Inflammatory macrophage treated with lipopolysaccharide for 4 hours (primary cell): ENCODE results near the gene MALT1.

Experiments used
- DNase-seq: peaks from one replicate; pipeline ENCODE4 v3.0.0-alpha.2; 2020

The MALT1 gene

DNA sequence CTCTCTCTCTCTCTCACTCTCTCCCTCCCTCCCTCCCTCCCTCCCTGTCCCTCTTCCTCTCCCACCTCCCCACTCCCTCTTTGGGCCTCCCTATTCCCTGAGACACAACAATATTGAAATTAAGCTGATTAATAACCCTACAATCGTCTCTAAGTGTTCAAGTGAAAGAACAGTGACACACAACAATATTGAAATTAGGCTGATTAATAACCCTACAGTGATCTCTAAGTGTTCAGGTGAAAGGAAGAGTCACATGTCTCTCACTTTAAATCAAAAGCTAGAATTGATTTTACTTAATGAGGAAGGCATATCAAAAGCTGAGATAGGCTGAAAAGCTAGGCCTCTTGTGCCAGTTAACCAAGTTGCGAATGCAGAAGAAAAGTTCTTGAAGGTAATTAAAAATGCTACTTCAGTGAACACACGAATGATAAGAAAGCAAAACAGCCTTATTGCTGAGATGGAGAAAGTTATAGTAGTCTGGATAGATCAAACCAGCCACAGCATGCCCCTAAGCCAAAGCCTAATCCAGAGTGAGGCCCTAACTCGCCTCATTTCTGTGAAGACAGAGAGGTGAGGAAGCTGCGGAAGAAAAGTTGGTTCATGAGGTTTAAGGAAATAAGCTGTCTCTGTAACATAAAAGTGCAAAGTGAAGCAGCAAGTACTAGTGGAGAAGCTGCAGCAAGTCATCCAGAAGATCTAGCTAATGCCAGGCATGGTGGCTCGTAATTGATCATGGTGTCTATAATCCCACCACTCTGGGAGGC, 21.3 kb downstream of the MALT1 start:
- no peak for DNase-seq

DNA sequence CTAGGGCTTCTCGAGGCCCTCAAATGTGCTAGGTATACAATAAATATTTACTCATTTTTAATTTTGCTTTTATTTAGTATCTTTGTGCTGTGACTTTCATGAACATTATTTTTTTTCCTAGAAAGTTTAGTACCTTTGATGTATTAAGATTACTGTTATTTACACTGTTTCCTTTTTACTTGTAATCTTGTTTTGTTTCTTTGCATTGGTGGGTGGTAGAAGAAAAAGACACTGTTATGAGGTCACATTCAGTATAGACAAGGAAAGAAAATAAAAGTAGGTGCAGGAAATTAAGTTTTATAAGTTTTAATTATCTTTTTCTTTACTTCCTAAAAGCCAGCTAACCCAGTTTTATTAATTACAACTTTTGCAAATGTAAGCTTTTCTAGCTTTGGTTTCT, 23.0 kb downstream of the MALT1 start:
- no peak for DNase-seq

DNA sequence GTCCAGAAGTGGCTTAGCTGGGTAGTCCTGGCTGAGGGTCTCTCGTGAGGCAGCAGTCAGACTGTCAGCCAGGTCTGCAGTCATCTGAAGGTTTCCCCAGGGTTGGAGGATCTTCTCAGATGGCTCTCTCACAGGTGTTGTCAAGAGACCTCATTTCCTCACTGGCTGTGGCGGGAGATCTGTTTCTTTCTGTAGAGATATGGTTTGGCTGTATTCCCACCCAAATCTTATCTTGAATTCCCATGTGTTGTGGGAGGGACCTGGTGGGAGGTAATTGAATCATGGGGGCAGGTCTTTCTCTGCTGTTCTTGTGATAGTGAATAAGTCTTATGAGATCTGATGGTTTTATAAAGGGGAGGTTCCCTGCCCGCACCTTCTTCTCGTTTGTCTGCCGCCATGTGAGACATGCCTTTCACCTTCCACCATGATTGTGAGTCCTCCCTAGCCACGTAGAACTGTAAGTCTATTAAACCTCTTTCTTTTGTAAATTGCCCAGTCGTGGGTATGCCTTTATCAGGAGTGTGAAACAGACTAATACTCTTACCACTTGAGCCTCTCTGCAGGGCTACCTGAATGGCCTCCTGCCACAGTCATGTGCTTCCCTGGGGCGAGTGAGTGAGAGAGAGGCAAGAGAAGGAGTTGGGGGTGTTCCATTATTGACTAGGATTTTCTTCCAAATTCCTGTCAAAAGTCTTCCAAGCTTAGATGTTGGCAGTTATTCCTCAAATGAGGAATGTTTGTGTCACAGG, 23.6 kb downstream of the MALT1 start:
- no peak for DNase-seq

DNA sequence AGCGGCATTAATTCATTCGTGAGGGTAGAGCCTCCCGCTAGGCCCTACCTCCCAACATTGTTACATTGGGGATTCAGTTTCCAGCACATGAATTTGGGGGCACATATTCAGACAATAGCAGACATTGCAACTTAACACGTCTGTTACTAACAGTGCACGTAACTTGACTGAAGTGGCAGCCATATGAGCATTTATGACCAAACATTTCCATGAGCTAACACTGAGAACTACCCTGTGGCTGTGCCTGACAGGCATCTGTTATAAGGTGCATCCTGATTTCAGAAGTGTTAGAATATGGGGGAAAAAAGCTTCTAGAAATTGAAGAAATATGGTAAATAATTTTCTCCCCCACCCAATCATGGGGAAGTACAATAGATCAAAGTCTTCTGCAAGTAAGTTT, 24.5 kb downstream of the MALT1 start:
- DNase-seq, result no peak

DNA sequence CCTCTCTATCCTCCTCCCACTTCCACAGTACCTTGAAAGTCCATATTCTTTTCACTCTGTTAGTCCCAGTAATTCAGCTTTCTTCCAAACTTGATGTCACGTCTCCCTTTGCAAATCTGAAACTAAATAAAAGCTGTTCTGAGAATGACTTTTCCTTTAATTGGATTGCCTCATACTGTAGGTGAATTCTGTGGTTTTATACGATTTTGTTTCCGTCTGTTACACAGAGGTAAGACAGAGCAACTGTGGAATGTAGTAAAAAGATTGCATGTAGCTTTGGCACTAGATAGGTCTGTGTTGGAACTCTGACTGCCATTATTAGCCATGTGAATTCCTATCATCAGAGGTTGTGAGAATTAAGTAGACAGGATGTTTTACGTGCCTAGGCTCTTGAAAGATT, 25.9 kb downstream of the MALT1 start:
- DNase-seq, result no peak

DNA sequence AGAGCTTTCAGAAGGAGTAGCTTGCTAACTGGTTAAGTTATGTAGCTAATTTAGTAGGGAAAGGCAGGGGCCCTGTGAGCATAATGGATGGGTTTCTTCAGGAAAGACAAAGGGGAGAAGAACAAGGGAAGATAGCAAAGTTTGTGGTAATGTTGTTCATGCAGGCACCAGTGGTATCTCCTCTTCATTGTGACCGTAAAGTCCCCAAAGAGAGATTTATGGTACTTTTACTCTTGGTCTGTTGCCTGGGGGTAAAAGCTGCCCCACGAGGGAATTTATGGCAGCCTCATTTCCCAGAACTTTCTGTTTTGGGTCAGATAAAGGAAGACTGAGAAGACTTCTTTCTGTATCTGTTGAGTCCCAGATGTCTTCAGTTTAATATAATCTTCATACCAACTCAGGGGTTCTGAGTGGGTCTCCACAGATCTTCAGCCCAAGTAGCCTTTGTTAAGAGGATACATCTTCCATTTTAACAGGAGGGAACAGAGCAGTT, 27.5 kb downstream of the MALT1 start:
- no peak for DNase-seq

DNA sequence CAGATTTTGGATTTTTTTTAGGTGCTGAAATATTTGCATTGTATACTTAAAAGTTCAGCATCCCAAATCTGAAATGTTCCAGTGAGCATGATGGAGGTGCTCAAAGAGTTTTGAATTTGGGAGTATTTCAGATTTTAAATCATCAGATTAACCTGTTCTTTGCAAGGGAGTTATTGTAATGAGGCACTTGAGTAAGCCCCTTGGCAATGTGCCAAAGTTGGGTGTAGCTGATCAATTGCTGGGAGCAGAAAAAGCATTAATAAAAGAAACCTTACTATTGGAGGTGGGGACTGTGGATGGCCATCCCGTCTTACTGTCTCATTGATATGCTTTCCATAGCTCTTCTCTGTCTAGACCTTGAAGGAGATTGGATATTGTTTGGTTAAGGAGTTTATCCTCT, 28.3 kb downstream of the MALT1 start:
- no peak for DNase-seq

DNA sequence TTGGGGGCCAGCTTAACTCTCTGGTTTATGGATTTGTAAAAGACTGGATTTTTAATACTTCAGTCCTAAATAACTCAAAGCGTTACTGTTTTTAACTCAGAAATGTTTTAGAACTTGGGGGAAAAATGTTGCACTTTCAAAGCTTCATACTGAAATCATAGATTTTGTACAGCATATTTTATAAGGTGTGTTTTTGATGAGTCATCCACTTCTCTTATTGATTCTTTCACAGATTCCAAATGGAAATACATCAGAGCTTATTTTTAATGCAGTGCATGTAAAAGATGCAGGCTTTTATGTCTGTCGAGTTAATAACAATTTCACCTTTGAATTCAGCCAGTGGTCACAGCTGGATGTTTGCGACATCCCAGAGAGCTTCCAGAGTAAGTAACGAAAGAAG, 28.9 kb downstream of the MALT1 start:
- no peak for DNase-seq

DNA sequence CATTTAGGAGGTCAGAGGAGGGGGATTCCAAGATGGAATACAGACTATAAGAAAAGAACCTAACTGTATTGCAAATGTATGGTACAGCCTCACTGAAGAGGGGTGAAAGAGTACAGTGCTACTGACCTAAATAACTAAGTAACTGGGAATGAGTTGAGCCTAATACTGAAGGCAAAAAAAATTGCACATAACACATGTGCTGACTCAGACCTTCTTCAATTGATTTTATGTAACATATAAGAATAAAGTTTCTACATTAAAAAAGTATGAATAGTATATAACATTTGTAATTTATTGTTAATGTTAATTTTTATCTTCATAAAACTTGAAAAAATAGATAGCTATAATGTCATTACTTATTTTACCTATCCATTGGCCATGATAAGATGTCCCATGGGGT, 41.7 kb downstream of the MALT1 start:
- DNase-seq, result no peak

DNA sequence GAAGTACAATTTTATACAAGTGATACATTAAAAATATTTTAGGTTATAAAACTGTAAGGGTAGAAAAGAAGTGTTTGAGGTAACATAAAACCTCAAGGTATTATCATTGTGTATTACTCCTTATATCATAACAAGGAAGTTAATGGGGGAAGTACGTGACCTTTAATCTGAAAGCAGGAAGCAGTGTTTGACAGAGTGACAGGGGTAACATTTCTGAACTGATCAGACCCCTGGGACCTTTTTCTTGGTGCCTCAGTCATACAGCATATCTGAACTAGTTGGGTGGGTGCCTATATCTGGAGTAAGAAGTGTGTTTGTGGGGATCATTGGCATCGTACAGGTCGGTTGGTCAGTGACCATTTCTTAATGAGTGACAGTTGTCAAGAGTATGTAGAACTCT, 43.0 kb downstream of the MALT1 start:
- DNase-seq, result peak; percentile 24

DNA sequence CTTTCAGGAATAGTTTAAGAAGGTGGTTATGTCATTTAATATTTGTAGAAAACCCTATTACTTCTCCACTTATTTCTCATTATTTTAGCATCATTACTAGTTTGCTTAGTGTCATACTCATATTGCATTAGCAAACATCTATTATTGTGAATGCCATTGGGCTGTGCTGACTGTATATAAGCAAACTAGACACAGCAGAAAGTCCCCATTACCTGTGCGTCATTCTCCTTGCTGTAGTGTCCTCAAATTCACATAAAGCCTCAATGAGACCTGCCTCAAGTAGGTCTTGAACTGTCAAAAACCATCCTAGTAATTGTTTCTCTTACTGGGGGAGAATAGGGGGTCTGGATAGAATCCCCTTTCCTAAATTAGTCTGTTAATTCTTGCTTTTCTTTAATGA, 43.6 kb downstream of the MALT1 start:
- DNase-seq, result no peak

DNA sequence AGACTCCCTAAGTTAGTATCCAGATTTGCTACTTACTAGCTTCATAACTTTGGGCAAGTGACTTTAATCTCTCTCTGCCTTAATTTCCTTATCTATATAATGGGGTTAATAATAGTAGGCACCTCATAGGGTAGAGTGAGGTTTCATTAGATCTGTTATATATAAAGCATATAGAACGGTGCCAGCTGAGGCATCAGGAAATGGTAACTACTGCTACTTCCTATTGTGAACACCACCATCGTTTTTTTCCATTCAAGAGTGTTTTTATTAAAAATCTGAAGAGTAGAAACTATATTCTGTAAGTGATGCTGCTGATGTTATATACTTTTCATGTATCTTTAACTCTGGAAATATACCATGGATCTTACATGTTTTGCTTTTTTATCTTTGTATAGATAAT, 44.3 kb downstream of the MALT1 start:
- no peak for DNase-seq

DNA sequence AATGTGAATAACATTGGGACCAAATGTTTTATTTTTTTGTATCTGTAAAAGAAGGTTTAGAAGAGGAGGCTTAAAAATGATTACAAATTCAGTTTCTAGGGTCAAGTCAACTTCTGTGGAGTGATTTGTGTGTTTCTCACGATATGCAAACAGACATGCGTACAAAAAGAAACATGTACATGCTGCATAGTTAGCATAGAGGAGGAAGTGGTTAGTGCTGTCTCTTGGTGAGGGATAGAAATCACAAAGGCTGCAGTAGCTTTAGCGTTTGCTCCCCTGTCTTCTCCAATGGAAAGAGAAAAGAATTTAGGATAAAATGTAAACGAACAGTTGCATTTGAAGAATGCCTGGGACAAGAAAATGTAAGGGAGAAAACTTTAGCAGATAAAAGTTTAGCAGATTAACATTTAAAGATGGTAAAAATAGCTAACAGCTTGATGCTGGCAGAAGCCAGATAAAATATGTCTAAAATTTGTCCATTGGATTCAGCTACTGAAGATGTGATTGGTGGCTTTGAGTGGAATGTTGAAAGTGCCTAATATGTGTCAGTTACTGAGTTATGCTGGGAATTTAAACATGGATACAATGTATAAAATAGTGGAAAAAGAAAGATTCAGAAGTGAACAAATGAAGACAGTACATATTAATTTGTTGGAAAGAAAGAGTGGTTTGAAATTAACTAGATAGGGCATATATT, 44.9 kb downstream of the MALT1 start:
- peak; percentile 5 for DNase-seq

DNA sequence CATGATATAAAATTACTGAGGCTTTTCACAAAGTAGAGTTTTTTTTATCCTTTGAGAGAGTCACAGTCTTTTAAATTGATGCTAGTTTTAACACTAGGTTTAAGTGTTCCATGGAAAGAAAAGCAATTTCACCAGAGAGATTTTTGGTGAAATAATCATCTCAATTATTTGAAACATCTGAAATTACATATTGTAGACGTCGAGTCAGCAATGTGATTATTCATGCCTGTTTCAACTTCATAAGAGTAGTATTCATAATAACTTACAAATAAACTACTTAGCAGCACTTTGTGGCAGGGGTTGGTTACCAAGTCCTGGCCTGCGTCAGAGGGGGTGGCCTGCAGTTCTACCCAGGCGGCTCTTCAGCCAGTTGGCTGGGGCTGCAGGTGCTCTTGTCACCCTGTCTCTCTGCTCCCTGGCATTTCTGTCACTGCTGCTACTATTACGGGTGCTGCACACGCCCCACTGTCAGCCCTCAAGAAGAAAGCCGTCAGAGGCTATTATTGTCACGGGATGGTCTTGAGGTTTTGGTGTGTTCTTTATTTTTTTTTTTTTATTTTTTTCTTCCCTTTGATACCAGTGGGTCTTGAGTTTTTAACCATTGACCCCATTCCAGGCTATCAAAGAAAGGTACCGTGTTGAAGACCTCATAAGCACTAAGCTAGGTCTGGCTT, 50.4 kb downstream of the MALT1 start:
- no peak for DNase-seq

DNA sequence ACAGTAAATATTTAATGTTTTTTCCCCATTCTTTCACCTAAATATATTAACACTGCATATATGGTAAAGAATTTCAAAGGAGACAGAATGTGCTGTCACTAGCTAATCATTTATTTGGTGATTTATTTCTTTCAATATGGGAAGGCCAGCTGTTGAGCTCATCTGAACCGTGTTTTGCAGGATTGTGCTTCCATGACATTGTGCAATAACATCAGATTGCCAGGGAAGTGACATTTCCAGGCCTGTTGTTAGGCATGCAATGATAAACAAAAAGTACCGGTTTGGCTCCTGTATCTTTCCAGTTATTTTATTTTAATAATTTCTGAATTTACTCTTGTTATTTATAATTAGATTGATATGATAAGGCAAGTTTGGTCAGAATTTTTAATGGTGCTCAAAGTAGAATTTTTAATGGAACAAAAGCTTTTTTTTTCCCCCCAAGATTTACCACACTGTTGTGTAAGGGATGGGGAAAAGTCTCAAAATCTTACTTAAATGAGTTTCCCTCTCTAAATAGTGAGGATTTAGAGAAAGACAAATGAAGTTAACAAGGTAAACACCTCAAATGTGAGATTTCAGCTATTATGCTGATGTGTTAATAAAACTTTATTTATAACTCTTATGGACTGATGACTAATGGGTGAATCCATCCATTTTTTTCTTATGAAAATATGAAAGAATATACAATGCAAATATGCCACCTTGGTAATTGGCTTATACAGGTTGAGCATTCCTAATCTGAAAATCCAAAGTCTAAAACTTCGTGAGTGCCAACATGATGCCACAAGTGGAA, 52.7 kb downstream of the MALT1 start:
- no peak for DNase-seq

DNA sequence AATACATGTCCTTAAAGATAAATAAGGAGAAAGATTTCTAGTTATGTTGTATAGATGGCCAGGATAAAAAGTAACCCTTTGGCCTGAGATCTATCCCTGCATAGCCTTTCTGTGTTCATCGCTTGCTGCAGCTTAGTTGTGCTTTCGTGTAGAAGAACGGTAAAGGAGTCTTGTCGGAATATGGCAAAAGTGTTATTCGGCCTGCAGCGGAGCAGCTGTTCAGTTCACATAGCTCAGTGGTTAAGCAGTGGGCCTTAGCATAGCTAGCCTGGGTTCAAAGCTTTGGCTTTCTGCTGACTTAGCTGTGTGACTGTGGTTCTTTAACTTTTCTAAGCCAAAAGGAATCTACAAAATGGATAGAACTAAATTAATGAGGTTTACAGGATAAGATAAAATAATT, 55.4 kb downstream of the MALT1 start:
- DNase-seq, result no peak

DNA sequence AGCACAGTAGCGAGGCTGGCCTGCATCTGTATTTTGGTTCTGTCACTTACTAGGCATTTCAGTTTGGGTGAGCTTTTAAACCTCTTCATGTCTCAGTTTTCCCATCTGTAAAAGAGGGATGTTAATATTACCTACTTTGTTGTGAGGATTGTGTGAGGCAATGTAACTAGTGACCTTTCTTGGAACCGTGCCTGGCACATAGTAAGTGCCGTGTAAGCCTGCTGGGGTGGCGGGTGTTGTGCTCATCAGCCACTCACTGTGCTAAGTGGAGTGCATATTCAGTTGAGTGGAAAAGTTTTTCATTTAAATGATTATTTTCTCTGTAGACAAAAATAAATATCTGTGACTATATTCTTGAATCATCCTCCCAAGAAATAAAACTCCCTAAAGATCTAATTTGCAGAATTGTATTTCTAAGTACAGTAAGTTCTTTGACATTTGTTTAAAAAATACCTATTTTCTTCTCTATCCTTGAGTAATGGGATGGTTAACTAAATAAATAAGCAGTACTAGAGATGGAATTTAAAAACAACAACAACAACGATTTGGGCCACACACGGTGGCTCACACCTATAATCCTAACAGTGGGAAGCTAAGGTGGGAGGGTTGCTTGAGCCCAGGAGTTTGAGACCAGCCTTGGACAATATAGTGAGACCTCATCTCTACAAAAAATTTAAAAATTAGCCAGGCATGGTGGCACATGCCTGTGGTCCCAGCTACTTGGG, 56.7 kb downstream of the MALT1 start:
- DNase-seq, result no peak

DNA sequence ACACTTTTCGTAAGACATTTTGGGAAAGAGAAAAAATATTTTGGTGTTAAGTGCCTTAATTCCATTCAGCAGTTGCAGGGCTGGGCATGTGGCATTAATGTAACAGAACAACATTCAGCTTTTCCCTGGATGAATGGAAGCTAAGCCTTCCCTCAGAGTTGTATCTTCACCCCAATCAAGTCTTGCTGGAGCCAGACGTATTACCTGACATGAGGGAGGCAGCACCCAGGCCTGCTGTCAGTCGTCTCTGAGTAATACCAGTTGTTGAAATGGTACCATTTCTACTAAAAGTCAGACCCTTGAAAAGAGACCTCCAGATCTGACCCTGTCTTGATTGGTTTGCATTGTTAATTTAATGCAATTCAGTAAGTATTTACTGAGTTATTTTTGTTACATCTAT, 57.5 kb downstream of the MALT1 start:
- DNase-seq, result no peak

DNA sequence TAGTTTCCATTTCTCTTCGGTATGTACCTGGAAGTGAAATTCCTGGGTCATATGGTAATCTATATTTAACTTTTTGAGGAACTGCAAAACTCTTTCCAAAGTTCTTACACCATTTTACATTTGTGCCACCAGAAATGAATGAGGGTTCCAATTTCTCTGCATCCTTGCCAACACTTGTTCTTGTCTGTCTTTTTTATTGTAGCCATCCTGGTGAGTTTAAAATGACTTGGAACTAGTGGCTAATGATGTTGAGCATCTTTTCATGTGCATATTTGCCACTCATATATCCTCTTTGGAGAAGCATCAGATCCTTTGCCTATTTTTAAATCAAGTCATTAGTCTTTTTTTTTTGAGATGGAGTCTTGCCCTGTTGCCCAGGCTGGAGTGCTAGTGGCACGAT, 59.4 kb downstream of the MALT1 start:
- peak; percentile 45 for DNase-seq

DNA sequence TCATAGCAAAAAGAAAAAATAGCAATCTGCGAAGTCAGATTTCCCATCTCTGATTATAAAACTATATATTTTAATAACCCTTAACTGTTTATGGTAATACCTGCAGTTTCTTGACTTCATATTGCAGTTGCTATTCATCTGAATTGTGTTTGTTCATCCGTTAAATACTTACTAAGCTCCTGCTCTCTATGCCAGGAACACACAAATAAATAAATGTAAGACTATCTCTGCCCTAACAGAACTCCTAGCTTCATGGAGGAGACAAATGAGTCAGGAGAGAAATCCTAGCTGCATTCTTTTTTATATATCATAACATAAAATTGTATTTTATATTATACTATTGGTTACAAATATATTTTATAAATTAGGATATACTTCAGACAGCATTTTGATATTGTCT, 61.2 kb downstream of the MALT1 start:
- no peak for DNase-seq

DNA sequence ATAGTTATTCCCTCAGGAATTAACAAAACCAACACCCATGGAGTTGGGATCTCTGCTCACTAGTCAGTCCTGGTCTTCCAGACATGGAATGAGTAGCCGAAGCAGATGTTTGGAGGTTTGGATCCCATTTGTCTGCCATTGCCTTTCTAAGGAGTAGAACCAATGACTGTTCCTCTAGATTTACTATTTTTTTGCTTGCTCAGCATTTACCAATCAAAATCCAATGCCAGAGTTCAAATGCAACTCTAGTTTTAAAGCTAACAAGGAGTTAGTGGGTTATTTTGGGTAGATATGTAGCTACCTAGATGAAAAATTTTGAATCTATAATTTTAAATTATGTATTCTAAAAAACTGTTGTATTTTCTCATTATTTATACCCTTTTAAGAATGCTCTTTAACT, 62.6 kb downstream of the MALT1 start:
- no peak for DNase-seq

DNA sequence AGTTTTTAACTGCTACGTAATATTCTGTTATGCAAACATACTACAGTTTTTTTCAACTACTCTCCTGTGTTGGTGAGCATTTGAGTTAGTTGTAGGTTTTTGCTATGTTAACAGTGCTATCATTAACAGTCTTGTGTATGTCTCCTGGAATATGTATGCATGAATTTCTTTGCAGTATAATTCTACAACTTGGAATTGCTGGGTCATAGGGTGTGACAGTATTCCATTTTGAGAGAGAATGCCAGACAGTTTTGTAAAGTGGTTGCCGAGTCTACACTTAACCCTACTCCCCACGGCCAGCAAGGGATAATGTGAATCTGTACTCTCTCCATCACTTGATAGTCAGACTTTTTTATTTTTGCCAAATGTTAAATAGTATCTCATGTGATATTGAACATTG, 67.1 kb downstream of the MALT1 start:
- no peak for DNase-seq
